ENCODE results near the gene MUS81.

MUS81 gene

GRCh38 chr11:65896034-65896999, 36.1 kb downstream of the MUS81 start:
- TF ChIP-seq GATA3 (IDR thresholded peaks at IDR 0.05; ENCODE audit: low read depth, low read length) (no peak), GATA2 (IDR thresholded peaks at IDR 0.05; ENCODE audit: low read depth, low read length) (no peak)

GRCh38 chr11:65897020-65897471, 36.8 kb downstream of the MUS81 start:
- no peak for TF ChIP-seq GATA2 (IDR thresholded peaks at IDR 0.05; ENCODE audit: low read depth, low read length)
- TF ChIP-seq GATA3 (IDR thresholded peaks at IDR 0.05; ENCODE audit: low read depth, low read length), result no peak

GRCh38 chr11:65898656-65899355, 38.6 kb downstream of the MUS81 start:
- no peak for TF ChIP-seq GATA2 (IDR thresholded peaks at IDR 0.05; ENCODE audit: low read depth, low read length)
- TF ChIP-seq GATA3 (IDR thresholded peaks at IDR 0.05; ENCODE audit: low read depth, low read length), result no peak

GRCh38 chr11:65899356-65900124, 39.3 kb downstream of the MUS81 start:
- TF ChIP-seq GATA2 (IDR thresholded peaks at IDR 0.05; ENCODE audit: low read depth, low read length) (no peak), GATA3 (IDR thresholded peaks at IDR 0.05; ENCODE audit: low read depth, low read length) (no peak)

- TF ChIP-seq GATA2 (IDR thresholded peaks at IDR 0.05; ENCODE audit: low read depth, low read length) (no peak), GATA3 (IDR thresholded peaks at IDR 0.05; ENCODE audit: low read depth, low read length) (no peak)
These were observed 40.1 kb downstream of the MUS81 start, which contains the start of gene FOSL1 for GRCh38 chr11:65900125-65900898. Gene FOSL1 (minus strand): TSS chr11:65900388. CDS start chr11:65900339, 49 bp downstream.

GRCh38 chr11:65900899-65901180, 40.6 kb downstream of the MUS81 start:
- TF ChIP-seq GATA2 (IDR thresholded peaks at IDR 0.05; ENCODE audit: low read depth, low read length) (no peak), GATA3 (IDR thresholded peaks at IDR 0.05; ENCODE audit: low read depth, low read length) (no peak)

- TF ChIP-seq GATA3 (IDR thresholded peaks at IDR 0.05; ENCODE audit: low read depth, low read length), result no peak
- no peak for TF ChIP-seq GATA2 (IDR thresholded peaks at IDR 0.05; ENCODE audit: low read depth, low read length)
These were observed 42.8 kb downstream of the MUS81 start for GRCh38 chr11:65903068-65903481.

- no peak for TF ChIP-seq GATA2 (IDR thresholded peaks at IDR 0.05; ENCODE audit: low read depth, low read length)
- no peak for TF ChIP-seq GATA3 (IDR thresholded peaks at IDR 0.05; ENCODE audit: low read depth, low read length)
These were observed 43.5 kb downstream of the MUS81 start for GRCh38 chr11:65903715-65904114.

- TF ChIP-seq GATA2 (IDR thresholded peaks at IDR 0.05; ENCODE audit: low read depth, low read length), result no peak
- TF ChIP-seq GATA3 (IDR thresholded peaks at IDR 0.05; ENCODE audit: low read depth, low read length), result no peak
These were observed 46.4 kb downstream of the MUS81 start for GRCh38 chr11:65906602-65907001.

GRCh38 chr11:65907878-65908277, 47.6 kb downstream of the MUS81 start:
- TF ChIP-seq GATA3 (IDR thresholded peaks at IDR 0.05; ENCODE audit: low read depth, low read length), result no peak
- no peak for TF ChIP-seq GATA2 (IDR thresholded peaks at IDR 0.05; ENCODE audit: low read depth, low read length)

- TF ChIP-seq GATA2 (IDR thresholded peaks at IDR 0.05; ENCODE audit: low read depth, low read length) (no peak), GATA3 (IDR thresholded peaks at IDR 0.05; ENCODE audit: low read depth, low read length) (no peak)
These were observed 51.7 kb downstream of the MUS81 start for GRCh38 chr11:65911682-65912568.

- TF ChIP-seq GATA3 (IDR thresholded peaks at IDR 0.05; ENCODE audit: low read depth, low read length) (no peak), GATA2 (IDR thresholded peaks at IDR 0.05; ENCODE audit: low read depth, low read length) (no peak)
These were observed 52.6 kb downstream of the MUS81 start for GRCh38 chr11:65912845-65913244.

Measured in SH-SY5Y (cell line).